Fibroblast of pulmonary artery (primary cell): ENCODE data around the gene TMEM266.
A peak's percentile ranks its signal among the peaks of the same experiment; 100 is the strongest.

ENCODE experiments used
- DNase-seq: peaks from one replicate; pipeline ENCODE4 v3.0.0-alpha.2; 2010; ENCODE audit warnings: low read depth
- H3K4me3 ChIP-seq: replicated peaks from 2 replicates; pipeline ENCODE4 v1.5.1; 2011; ENCODE audit warnings: low read depth, mild to moderate bottlenecking, control low read depth, low read length, moderate library complexity
- TF ChIP-seq, protein P1 (sequence below): IDR thresholded peaks from 2 replicates; pipeline ENCODE4 v1.5.1; 2011; ENCODE audit warnings: mild to moderate bottlenecking, control low read depth, low read length, inconsistent platforms; ENCODE audit errors: missing control alignments

TMEM266 gene

DNA sequence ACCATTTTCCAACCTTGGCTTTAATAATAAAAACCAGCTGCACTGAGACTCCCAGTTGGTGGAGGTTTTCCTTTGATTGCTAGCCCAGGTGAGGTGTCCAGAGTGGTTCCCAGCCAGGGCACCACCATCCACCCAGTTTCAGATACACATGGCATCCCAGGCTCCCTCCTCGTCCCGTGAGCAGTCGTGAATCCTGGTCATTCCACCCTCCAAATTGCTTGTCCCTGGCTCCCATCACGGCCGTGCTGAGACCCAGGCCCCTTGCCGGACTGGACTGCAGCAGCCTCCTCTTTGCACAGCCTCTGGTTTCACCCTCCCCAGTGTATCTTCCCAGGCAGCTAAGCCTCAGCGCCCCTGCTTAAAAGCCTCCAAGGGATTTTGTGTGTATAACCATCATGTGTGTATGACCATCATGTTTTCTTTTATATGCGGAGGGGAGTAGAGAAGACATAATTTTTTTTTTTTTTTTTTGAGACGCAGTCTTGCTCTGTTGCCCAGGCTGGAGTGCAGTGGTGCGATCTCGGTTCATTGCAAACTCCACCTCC lies 145.2 kb downstream of the TMEM266 start:
- TF ChIP-seq, protein P1, sequence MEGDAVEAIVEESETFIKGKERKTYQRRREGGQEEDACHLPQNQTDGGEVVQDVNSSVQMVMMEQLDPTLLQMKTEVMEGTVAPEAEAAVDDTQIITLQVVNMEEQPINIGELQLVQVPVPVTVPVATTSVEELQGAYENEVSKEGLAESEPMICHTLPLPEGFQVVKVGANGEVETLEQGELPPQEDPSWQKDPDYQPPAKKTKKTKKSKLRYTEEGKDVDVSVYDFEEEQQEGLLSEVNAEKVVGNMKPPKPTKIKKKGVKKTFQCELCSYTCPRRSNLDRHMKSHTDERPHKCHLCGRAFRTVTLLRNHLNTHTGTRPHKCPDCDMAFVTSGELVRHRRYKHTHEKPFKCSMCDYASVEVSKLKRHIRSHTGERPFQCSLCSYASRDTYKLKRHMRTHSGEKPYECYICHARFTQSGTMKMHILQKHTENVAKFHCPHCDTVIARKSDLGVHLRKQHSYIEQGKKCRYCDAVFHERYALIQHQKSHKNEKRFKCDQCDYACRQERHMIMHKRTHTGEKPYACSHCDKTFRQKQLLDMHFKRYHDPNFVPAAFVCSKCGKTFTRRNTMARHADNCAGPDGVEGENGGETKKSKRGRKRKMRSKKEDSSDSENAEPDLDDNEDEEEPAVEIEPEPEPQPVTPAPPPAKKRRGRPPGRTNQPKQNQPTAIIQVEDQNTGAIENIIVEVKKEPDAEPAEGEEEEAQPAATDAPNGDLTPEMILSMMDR = no peak
- no peak overlapping the region for H3K4me3 ChIP-seq
- DNase-seq = no peak

DNA sequence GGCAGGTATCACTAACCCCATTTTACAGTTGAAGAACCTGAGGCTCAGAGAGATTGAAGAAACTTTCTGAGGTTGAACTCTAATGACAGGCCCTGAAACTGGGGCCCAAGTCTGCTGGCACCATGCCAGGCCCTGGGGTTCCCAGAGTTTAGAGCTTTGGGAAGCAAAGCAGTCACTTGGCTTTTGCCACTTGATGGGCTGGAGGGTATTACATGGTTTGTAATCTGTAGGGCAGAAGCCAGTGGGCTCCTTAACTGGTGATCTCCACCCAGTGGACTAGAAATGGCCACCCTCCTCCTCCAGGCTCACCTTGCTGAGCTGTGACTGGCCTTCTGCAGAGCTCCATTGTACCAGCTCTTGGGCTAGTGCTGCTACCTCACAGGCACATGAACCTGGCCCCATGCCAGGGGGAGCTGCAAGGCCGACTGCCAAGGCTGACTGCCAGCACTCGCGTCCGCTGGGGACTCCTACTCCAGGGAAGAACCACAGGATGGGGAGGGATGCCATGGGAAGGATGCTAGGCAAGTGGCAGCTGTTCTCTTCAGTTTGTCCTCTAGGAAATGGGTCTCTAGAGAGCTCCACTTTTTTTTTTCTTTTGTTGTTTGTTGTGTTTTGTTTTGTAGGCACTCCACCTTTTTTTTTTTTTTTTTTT lies 146.7 kb downstream of the TMEM266 start:
- TF ChIP-seq, protein P1 = no peak
- DNase-seq = peak; percentile 83
- no peak overlapping the region for H3K4me3 ChIP-seq

DNA sequence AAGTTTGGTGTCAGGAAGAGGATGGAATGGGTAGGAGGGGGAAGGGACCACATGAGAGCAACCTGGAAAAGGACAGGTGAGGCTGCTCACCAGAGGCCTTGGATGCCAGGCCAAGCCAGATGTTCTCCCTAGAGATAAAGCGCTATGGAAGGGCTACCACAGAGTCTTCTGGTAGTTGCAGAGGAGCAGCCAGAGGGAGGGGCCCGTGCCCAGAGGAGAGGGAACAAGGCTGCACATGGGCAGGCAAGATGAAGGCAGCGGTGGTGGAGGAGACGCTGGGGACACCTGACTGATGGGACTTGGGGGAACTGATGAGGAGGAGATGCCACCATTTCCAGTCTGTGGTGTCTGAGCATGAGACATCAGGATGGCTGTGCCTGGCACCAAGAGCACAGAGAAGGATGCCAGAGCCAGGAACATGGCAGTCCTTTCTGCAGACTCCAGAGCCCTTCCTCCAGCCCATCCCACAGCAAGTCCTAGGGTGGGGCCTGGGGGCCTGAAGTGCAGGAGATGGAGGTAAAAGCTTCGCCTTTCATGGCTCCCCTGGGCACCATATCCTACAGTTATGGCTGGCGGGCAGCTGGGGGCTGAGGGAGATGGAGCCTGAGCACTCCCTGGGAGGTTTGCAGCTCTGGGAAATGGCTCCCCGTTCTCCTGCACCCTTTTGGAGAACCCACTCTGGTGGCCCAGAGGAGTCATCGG lies 148.4 kb downstream of the TMEM266 start:
- DNase-seq = no peak
- H3K4me3 ChIP-seq = no peak overlapping the region
- TF ChIP-seq, protein P1 = no peak

DNA sequence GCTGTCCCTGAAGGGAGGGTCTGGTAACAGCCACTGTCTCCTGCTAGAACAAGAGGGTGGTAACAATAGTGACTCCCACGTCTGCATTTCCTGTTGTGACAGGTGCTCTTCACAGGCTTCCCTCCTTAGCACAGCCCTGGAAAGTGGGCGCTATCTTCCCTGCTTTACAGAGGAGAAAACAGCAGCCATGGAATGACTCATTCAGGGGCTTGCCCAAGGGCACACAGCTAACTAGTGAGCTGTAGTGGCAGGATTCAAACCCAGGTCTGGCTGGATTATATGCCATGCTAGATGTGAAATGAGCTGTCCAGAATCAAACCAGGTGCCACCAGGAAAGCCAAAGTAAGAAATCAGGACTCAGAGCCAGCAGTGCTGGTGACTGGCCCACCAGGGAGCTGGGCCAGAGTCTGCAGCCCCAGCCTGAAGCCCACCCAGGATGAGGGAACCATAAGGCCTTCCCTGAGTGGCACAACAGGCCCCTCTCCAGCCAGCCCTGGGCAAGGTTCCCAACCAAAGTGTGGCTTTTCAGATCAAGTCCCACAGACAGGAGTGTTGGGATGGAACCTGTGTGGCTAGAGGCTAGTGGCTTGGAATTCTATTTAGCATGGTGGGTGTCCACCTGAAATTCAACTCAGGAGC lies 149.1 kb downstream of the TMEM266 start:
- TF ChIP-seq, protein P1 = no peak
- DNase-seq = peak; percentile 21
- no peak overlapping the region for H3K4me3 ChIP-seq

DNA sequence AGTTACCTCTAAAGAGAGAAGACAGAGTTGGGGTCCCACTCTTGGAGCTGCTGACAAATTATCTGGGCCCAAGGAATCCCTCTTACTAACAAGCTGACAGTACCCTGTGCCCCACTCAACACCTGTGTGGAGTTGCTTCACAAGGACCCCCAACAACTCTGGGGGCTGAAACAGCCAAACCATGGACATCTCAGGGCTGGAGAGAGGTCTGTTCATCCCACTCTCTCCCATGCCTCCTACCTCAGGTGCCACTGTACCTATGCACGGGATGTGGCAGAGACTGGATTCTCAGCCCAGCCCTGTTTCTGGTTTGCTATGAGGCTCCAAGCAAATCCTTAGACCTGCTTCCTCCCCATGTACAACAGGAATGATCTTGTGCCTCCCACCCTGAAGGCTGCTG lies 149.7 kb downstream of the TMEM266 start:
- no peak overlapping the region for H3K4me3 ChIP-seq
- TF ChIP-seq, protein P1 = no peak
- DNase-seq = no peak

DNA sequence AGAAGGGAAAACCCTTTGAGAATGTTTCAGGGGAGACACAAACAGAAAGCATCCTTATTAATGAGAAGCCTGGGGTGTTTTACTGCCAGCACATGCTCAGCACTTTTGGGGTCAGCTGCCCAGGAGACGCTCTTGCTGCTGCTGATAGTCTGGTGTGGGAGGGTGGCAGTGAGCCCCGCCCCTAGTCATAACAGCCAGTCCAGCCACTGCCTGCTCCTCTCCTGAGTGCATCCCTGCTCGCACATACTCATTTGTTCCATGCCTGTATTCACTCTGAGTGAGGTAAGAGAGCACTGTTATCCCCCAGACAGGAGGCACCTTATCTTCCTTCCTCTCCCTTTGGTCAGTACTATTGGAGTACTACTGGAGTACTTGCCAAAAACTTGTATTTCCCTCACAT lies 150.2 kb downstream of the TMEM266 start:
- TF ChIP-seq, protein P1 = no peak
- DNase-seq = peak; percentile 12
- H3K4me3 ChIP-seq = no peak overlapping the region
